ENCODE measurements around the gene FHL2.

DNA sequence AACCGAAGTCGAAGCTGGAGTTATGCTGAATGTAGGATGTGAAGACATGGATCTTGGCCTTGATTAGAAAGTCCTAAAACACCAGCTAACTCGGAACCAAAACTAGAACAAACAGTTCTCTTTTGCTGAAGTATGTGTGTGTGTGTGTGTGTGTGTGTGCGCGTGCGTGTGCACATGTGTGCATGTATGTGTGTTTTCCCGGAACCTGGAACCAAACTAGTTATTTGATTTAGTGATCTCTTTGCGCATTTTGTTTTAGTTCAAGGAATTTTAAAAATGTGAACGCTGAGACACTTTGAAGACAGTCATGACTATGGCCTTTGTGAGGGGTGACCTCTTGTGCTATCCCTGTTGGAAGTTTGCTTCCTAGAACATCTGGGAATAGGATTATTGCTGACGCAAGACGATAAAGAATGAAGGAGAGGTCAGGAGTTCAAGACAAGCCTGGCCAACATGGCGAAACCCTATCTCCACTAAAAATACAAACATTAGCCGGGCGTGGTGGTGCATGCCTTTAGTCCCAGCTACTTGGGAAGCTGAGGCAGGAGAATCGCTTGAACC is 23.8 kb downstream of the FHL2 start:
- TF ChIP-seq, protein P1, sequence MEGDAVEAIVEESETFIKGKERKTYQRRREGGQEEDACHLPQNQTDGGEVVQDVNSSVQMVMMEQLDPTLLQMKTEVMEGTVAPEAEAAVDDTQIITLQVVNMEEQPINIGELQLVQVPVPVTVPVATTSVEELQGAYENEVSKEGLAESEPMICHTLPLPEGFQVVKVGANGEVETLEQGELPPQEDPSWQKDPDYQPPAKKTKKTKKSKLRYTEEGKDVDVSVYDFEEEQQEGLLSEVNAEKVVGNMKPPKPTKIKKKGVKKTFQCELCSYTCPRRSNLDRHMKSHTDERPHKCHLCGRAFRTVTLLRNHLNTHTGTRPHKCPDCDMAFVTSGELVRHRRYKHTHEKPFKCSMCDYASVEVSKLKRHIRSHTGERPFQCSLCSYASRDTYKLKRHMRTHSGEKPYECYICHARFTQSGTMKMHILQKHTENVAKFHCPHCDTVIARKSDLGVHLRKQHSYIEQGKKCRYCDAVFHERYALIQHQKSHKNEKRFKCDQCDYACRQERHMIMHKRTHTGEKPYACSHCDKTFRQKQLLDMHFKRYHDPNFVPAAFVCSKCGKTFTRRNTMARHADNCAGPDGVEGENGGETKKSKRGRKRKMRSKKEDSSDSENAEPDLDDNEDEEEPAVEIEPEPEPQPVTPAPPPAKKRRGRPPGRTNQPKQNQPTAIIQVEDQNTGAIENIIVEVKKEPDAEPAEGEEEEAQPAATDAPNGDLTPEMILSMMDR (IDR thresholded peaks at IDR 0.05), result no peak
- TF ChIP-seq POLR2AphosphoS5 (IDR thresholded peaks at IDR 0.05) (peak in 2 of 3 donors; percentile 24 to 71), POLR2A (IDR thresholded peaks at IDR 0.05) (peak; percentile 11)
